Stomach (tissue), 9 donors: ENCODE data around the gene FNBP1L. TPM values are rescaled to one million over a fixed set of nuclear protein-coding genes. Genes with fewer than 3 reads are reported as not detected.

Experiments
- DNase-seq, 2 donors: peaks; one replicate each; pipeline versions ENCODE4 v3.0.0 to v3.0.0-alpha.2; 2013 to 2019
- H3K27ac ChIP-seq, 5 donors: fragments of 200-600 bp in 4 of 5; sonication (generic) in 4 of 5; one replicate each; pipeline ENCODE4 v1.5.1; 2013 to 2019; ENCODE audit warnings: mild to moderate bottlenecking in 1 of 5, moderate library complexity in 1 of 5
- H3K27me3 ChIP-seq, 3 donors: fragments of 200-600 bp; sonication (generic); one replicate each; pipeline ENCODE4 v1.5.1; 2017 to 2019; ENCODE audit warnings: mixed run types in 1 of 3
- H3K36me3 ChIP-seq, 4 donors: fragments of 200-600 bp; sonication (generic); 1 replicate in 3 of 4; 2 replicates in 1 of 4; pipeline ENCODE4 v1.5.1; 2016 to 2019
- H3K4me1 ChIP-seq, 4 donors: fragments of 200-600 bp; sonication (generic); one replicate each; pipeline ENCODE4 v1.5.1; 2016 to 2019
- H3K4me3 ChIP-seq, 4 donors: fragments of 200-600 bp; sonication (generic) in 3 of 4; one replicate each; pipeline ENCODE4 v1.5.1; 2016 to 2019; ENCODE audit warnings: mild to moderate bottlenecking in 1 of 4
- H3K9me3 ChIP-seq, 4 donors: fragments of 200-600 bp; sonication (generic); one replicate each; pipeline ENCODE4 v1.5.1; 2016 to 2019
- EP300 ChIP-seq: sonication (generic); formaldehyde crosslinking; IDR thresholded peaks from one replicate; pipeline ENCODE4 v1.6.1; 2017; ENCODE audit warnings: antibody characterized with exemption
- POLR2A ChIP-seq, 4 donors: fragments of 450-650 bp; IDR thresholded peaks; one replicate each; pipeline ENCODE4 v1.6.1; 2016; ENCODE audit warnings: antibody characterized with exemption in 4 of 4, control low read depth in 2 of 4, mild to moderate bottlenecking in 1 of 4, moderate library complexity in 1 of 4
- POLR2AphosphoS5 ChIP-seq, 3 donors: sonication (generic); formaldehyde crosslinking; IDR thresholded peaks; one replicate each; pipeline ENCODE4 v1.6.1; 2016; ENCODE audit warnings: antibody characterized with exemption in 3 of 3
- WGBS, 5 donors: extraction: QIAGEN DNeasy Blood & Tissue Kit in 3 of 5; methylation state at CpG; one replicate each; pipeline versions ENCODE4 v1.1.5 to v1.1.7; 2013 to 2018; 5-methylcytosine and 5-hydroxymethylcytosine counted together
- intact Hi-C: fragments of 100-400 bp; cut with DNase I; formaldehyde crosslinking; loops from one replicate; pipeline ENCODE4 v1.15.1; 2023; ENCODE audit warnings: low total_unique reads
- polyA plus RNA-seq, 3 donors: library from polyadenylated mRNA; stranded (reverse); fragments of 200-250 nt; gene quantifications; one replicate each; pipeline ENCODE4 v1.2.3, GENCODE V29; 2013
- total RNA-seq, 5 donors: library from RNA; depleted of rRNA; stranded (reverse); fragments of >200 nt; gene quantifications; one replicate each; pipeline versions ENCODE4 v1.1.0 to v1.2.3, GENCODE V29; 2014 to 2016
- TF ChIP-seq, protein P1 (sequence below), 7 experiments: fragments of 450-650 bp in 4 of 7; fragments of 200-600 bp in 3 of 7; sonication (generic) in 3 of 7; IDR thresholded peaks; one replicate each; pipeline ENCODE4 v1.5.1; 2016 to 2019; ENCODE audit warnings: antibody characterized with exemption in 7 of 7, control low read depth in 2 of 7, mild to moderate bottlenecking in 1 of 7
- donor health status: healthy with polysubstance abuse.
- donor health status: Bipolar disorder and iron deficiency.
- donor health status: healthy.

Gene FNBP1L
- total and polyA plus RNA-seq, 8 donors = 9.2 to 74.0 (median 29.2) TPM

DNA sequence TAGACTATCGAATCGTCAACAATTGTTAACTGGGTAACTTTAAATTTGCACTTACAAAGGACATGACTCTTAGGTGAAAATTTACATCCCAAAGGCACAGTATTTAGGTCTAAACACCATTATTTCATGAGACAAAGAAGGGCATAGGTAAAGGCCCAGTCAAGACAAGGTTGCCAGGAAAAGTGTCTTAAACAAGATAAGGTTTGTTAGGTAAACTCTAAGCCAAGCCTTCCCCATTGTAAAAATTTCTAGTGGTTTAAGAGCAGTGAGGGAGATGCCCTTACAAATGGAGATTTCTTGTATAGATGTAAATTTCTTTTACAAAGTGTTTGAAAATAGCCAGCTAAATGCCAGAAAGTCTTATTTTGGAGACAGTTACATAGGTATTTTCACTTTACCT, 36.9 kb upstream of the FNBP1L start:
- 56 to 76% (median 61%) methylated on average over 2 of the region's 2 CpGs for WGBS, 5 donors
- H3K4me1 ChIP-seq = no peaks in the 10 kb centered on the region
- intact Hi-C loops = no loop called here

DNA sequence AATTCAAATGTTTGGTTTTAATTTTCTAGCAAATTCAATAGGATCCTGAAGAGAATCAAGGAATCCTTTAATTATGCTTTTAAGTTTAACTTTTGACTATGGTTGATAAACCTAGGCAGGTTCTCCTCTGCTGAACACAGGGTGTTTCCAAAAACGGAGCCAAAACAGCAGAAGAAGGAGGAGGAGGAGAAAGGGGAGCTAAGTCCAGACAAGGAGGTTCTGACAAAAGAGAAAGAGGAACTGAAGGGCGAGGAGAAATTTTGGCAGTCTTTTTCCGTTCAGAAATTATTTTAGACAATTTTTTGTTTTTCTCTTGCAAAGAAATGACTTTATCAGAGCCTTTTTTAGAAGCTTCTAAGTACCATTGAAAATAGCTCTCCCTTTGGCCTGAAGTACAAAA, 33.2 kb upstream of the FNBP1L start:
- no peak overlapping the region for H3K27ac ChIP-seq
- no peaks in the 10 kb centered on the region for H3K9me3 ChIP-seq
- WGBS, 5 donors = 51 to 60% (median 53%) methylated on average over 3 of the region's 3 CpGs
- H3K4me3 ChIP-seq = no peak overlapping the region
- no peak for DNase-seq
- H3K27me3 ChIP-seq = no peaks in the 10 kb centered on the region
- H3K36me3 ChIP-seq = no peaks in the 10 kb centered on the region
- intact Hi-C loops = no loop called here
- no peaks in the 10 kb centered on the region for H3K4me1 ChIP-seq
- TF ChIP-seq POLR2A (IDR thresholded peaks at IDR 0.05) = no peak
- no peak for TF ChIP-seq POLR2AphosphoS5 (IDR thresholded peaks at IDR 0.05)

More for the DNA sequence above, 36.9 kb upstream of the FNBP1L start:
- H3K36me3 ChIP-seq = no peaks in the 10 kb centered on the region
- no peak for DNase-seq
- H3K4me3 ChIP-seq = no peak overlapping the region
- H3K27me3 ChIP-seq = no peaks in the 10 kb centered on the region
- TF ChIP-seq POLR2A (IDR thresholded peaks at IDR 0.05) (no peak), EP300 (no peak), POLR2AphosphoS5 (IDR thresholded peaks at IDR 0.05) (no peak)
- TF ChIP-seq, protein P1, sequence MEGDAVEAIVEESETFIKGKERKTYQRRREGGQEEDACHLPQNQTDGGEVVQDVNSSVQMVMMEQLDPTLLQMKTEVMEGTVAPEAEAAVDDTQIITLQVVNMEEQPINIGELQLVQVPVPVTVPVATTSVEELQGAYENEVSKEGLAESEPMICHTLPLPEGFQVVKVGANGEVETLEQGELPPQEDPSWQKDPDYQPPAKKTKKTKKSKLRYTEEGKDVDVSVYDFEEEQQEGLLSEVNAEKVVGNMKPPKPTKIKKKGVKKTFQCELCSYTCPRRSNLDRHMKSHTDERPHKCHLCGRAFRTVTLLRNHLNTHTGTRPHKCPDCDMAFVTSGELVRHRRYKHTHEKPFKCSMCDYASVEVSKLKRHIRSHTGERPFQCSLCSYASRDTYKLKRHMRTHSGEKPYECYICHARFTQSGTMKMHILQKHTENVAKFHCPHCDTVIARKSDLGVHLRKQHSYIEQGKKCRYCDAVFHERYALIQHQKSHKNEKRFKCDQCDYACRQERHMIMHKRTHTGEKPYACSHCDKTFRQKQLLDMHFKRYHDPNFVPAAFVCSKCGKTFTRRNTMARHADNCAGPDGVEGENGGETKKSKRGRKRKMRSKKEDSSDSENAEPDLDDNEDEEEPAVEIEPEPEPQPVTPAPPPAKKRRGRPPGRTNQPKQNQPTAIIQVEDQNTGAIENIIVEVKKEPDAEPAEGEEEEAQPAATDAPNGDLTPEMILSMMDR (IDR thresholded peaks at IDR 0.05) = no peak
- no peak overlapping the region for H3K27ac ChIP-seq
- H3K9me3 ChIP-seq = peaks cover 0 to 14% (median 7%) of the 10 kb centered on the region in 4 donors

DNA sequence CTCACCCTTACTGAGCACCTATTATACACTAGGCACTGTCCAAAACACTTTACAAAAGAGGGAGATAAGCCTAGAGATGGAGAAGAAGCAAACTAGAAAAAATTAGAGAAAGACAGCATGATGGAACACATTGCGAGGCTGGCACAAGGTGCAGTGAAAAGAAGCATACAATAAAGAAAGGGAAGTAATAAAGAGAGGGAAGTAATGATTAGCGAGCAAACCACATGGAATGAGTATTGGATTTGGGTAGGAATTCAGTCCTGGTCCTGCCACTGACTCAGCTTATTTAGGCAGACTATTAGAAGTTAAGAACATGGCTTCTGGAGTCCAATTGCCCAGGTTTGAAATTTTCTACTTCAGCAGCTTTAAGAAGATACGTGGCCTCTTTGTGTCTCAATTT, 32.6 kb upstream of the FNBP1L start:
- Histone ChIP-seq H3K9me3 (no peaks in the 10 kb centered on the region), H3K27ac (no peak overlapping the region), H3K27me3 (no peaks in the 10 kb centered on the region), H3K36me3 (no peaks in the 10 kb centered on the region), H3K4me3 (no peak overlapping the region), H3K4me1 (no peaks in the 10 kb centered on the region)
- WGBS, 5 donors = 84 to 93% (median 89%) methylated on average over 3 of the region's 3 CpGs
- no peak for DNase-seq
- TF ChIP-seq POLR2A (IDR thresholded peaks at IDR 0.05) (no peak), POLR2AphosphoS5 (IDR thresholded peaks at IDR 0.05) (no peak)
- intact Hi-C loops = no loop called here

DNA sequence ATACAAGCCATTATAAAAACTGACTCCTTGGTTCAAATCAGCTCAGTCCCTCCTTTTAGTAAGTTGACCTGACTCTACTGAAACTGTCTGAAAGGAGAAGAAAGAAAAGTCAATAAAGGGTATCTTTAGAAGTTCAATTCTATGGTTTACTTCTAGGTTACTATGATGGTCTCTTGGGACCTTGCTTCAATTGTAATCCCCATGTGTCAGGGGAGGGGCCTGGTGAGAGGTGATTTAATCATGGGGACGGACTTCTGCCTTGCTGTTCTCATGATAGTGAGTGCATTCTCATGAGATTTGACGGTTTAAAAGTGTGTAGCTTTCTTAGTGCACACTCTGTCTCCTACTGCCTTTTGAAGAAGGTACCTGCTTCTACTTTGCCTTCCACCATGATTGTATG, 31.7 kb upstream of the FNBP1L start:
- TF ChIP-seq POLR2A (IDR thresholded peaks at IDR 0.05) (no peak), EP300 (no peak), POLR2AphosphoS5 (IDR thresholded peaks at IDR 0.05) (no peak)
- TF ChIP-seq, protein P1 (IDR thresholded peaks at IDR 0.05) = no peak
- no peaks in the 10 kb centered on the region for H3K4me1 ChIP-seq
- no peaks in the 10 kb centered on the region for H3K27me3 ChIP-seq
- DNase-seq = no peak
- H3K4me3 ChIP-seq = no peak overlapping the region
- no peaks in the 10 kb centered on the region for H3K36me3 ChIP-seq
- 90 to 98% (median 96%) methylated on average over 2 of the region's 2 CpGs for WGBS, 5 donors
- no peaks in the 10 kb centered on the region for H3K9me3 ChIP-seq
- intact Hi-C loops = no loop called here
- H3K27ac ChIP-seq = no peak overlapping the region

DNA sequence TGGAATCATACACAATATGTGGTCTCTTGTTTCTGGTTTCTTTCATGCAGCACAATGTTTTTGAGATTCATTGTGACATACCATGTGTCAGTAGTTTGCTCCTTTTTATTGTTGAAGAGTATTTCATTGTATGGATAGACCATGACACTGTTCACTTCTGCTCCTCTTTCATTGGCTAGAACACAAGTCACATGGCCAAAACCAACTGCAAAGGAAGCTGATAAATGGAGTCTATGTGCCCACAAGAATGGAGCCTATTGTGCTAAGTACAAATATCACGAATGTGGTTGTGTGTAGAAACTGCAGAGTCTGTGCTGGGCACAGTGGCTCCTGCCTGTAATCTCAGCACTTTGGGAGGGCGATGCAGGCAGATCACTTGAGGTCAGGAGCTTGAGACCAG, 28.6 kb upstream of the FNBP1L start:
- WGBS, 5 donors = 40 to 77% (median 68%) methylated on average over 2 of the region's 2 CpGs
- Histone ChIP-seq H3K36me3 (no peaks in the 10 kb centered on the region), H3K9me3 (no peaks in the 10 kb centered on the region), H3K4me3 (no peak overlapping the region), H3K4me1 (no peaks in the 10 kb centered on the region), H3K27me3 (no peaks in the 10 kb centered on the region), H3K27ac (no peak overlapping the region)
- TF ChIP-seq EP300 (no peak), POLR2A (IDR thresholded peaks at IDR 0.05) (no peak), POLR2AphosphoS5 (IDR thresholded peaks at IDR 0.05) (no peak)
- TF ChIP-seq, protein P1 (IDR thresholded peaks at IDR 0.05) = no peak
- intact Hi-C loops = no loop called here
- DNase-seq = no peak
